ENCODE data around the gene UBE2J1.

DNA sequence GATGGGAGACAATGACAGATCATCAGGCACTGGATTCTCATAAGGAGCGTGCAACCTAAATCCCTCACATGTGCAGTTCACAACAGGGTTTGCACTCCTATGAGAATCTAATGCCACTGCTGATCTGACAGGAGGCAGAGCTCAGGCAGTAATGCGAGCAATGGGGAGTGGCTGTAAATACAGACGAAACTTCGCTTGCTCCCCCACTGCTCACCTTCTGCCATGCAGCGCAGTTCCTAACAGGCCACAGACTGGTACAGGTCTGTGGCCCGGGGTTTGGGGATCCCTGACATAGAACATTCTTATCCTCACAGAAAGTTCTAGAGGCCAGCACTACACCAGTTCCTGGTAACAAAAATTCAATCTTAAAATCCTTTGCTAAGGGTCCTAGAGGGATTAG, 36.3 kb upstream of the UBE2J1 start:
- no peak for TF ChIP-seq EZH2 (IDR thresholded peaks at IDR 0.05; ENCODE audit: insufficient read depth, poor library complexity, severe bottlenecking)
- no peak for TF ChIP-seq EZH2phosphoT487 (IDR thresholded peaks at IDR 0.05; ENCODE audit: insufficient read depth, low read depth)
